Lower leg skin (tissue), 4 donors: Measurements from ENCODE around the gene ELFN1. TPM values are rescaled to one million over a fixed set of nuclear protein-coding genes. Genes with fewer than 3 reads are reported as not detected.

Experiments
- DNase-seq, 2 donors: peaks; one replicate each; pipeline ENCODE4 v3.0.0-alpha.2; 2019; ENCODE audit warnings: low spot score in 2 of 2
- H3K4me3 ChIP-seq: fragments of 200-600 bp; sonication (generic); 2 replicates; pipeline ENCODE4 v1.5.1; 2017; ENCODE audit warnings: mild to moderate bottlenecking, low read depth; ENCODE audit not compliant: poor library complexity, severe bottlenecking
- CTCF ChIP-seq, 3 donors: fragments of 450-650 bp; IDR thresholded peaks; one replicate each; pipeline ENCODE4 v1.5.1; 2016; ENCODE audit warnings: antibody characterized with exemption in 3 of 3, mild to moderate bottlenecking in 3 of 3, moderate library complexity in 2 of 3
- POLR2A ChIP-seq, 2 donors: fragments of 450-650 bp; IDR thresholded peaks; one replicate each; pipeline ENCODE4 v1.6.1; 2016 to 2017; ENCODE audit warnings: antibody characterized with exemption in 2 of 2, mild to moderate bottlenecking in 1 of 2, moderate library complexity in 1 of 2
- WGBS, 2 donors: methylation state at CpG; one replicate each; pipeline ENCODE4 v1.1.5; 2018; 5-methylcytosine and 5-hydroxymethylcytosine counted together
- intact Hi-C: fragments of 100-400 bp; cut with DNase I; formaldehyde crosslinking; loops from one replicate; pipeline ENCODE4 v1.15.0; 2023; ENCODE audit warnings: low total_unique reads
- total RNA-seq, 4 donors: library from RNA; depleted of rRNA; stranded (reverse); fragments of >200 nt; gene quantifications; one replicate each; pipeline ENCODE4 v1.1.0, GENCODE V29; 2016

ELFN1 gene
- total RNA-seq, 4 donors from 2014 or later, result 1.2 to 2.6 (median 1.8) TPM

GRCh38 chr7:1720326-1720725 lies 50.2 kb downstream of the ELFN1 start:
- H3K4me3 ChIP-seq, result no peak overlapping the region
- 40 to 55% methylated on average over 8 of the region's 8 CpGs for WGBS, 2 donors
- no peak for DNase-seq
- intact Hi-C loops, result no loop called here
- TF ChIP-seq POLR2A (IDR thresholded peaks at IDR 0.05) (no peak), CTCF (IDR thresholded peaks at IDR 0.05) (no peak)

DNA sequence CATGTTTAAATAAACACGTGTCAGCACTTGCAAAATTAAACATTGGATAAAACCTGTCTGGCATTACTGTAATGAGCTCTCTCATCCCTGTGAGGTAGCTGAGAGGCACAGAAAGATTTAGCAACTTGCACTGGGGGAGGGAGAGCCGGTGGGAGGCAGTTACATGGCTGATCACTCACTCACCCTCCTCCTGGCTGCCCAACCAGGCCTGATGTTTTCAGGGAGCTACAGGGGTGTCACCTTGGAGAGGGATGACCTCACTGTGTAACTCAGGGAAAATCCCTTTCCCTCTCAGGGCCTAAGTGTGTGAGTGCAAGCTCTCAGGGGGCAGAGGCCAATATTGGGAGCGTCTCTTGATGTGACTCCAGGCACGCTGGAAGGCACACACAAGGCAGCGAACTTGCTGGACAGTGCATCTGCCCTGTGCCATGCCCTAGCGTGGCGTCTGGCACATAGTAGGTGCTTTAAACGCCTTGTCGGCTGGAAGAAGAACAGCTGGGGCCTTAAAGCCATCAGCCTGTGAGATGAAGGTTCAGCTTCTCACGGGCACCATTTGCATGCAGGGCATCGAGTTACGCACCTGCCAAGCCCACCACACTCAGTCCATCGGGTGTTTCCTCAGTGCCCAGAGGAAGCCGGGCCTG lies 51.1 kb downstream of the ELFN1 start:
- WGBS, 2 donors, result 68 to 76% methylated on average over 13 to 14 of the region's 14 CpGs
- no peak for DNase-seq
- H3K4me3 ChIP-seq, result no peak overlapping the region
- intact Hi-C loops, result no loop called here
- TF ChIP-seq POLR2A (IDR thresholded peaks at IDR 0.05), result no peak
- TF ChIP-seq CTCF (IDR thresholded peaks at IDR 0.05), result no peak

GRCh38 chr7:1723254-1723653 lies 53.2 kb downstream of the ELFN1 start:
- 96 to 97% methylated on average over 13 of the region's 13 CpGs for WGBS, 2 donors
- DNase-seq, result no peak
- H3K4me3 ChIP-seq, result no peak overlapping the region
- TF ChIP-seq POLR2A (IDR thresholded peaks at IDR 0.05) (no peak), CTCF (IDR thresholded peaks at IDR 0.05) (no peak)
- intact Hi-C loops, result no loop called here

DNA sequence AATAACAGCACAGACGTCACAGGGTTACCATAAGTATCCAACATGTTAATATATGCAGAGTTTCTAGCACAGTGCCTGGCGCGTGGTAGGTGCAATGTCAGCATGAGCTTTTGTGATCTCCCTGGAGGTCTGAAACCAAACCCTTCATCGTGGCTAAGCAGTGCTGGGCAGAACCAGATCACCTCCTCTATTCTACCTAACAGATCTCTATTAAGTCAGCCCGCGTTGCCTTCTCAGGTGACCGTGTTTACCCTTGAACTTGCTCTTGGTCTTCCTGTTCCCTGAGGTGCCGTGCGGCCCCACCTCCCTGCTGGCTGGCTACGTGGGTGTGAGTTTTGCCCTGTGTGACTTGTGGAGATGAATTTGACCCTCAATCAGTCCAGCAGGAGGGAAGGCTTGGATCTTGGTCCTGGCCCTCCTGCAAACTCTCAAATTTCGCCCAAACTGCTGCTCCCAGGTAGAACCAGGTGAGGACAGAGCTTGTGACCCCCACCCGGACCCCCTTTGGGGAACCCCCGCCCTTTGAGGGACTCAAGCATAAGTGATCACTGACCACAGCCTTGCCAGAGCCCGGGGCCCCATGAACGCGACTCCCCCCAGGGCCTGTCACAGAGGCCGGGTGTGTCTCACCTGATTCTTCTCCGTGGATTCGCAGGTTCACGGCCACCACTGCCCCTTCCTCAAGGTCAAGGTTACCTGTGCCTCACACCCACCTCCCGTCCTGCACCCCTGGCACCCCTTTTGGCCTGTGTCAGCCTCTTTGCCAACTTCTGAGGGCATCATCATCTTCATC lies 54.2 kb downstream of the ELFN1 start:
- WGBS, 2 donors, result 94 to 95% methylated on average over 16 to 21 of the region's 21 CpGs
- TF ChIP-seq POLR2A (IDR thresholded peaks at IDR 0.05) (no peak), CTCF (IDR thresholded peaks at IDR 0.05) (no peak)
- intact Hi-C loops, result no loop called here
- H3K4me3 ChIP-seq, result no peak overlapping the region
- DNase-seq, result no peak

- intact Hi-C loops, result no loop called here
- TF ChIP-seq POLR2A (IDR thresholded peaks at IDR 0.05), result no peak
- TF ChIP-seq CTCF (IDR thresholded peaks at IDR 0.05), result no peak
- no peak for DNase-seq
- WGBS, 2 donors, result 21 to 25% methylated on average over 19 to 22 of the region's 22 CpGs
- no peak overlapping the region for H3K4me3 ChIP-seq
These were observed 55.2 kb downstream of the ELFN1 start for GRCh38 chr7:1725199-1725690.
